ENCODE measurements around the gene TTC34. TPM values are rescaled to one million over a fixed set of nuclear protein-coding genes. Genes with fewer than 3 reads are reported as not detected.
"Not testable (repeated sequence)": the region's sequence is repeated elsewhere in the genome, so short reads cannot be mapped to it uniquely, and the experiment has no call there.

TTC34 gene
- total RNA-seq, 1 experiment from 2014 or later, result 0.11 TPM

GRCh38 chr1:2799811-2800663, 1.5 kb downstream of the TTC34 start:
- no peak for DNase-seq (ENCODE audit: low read depth)

DNA sequence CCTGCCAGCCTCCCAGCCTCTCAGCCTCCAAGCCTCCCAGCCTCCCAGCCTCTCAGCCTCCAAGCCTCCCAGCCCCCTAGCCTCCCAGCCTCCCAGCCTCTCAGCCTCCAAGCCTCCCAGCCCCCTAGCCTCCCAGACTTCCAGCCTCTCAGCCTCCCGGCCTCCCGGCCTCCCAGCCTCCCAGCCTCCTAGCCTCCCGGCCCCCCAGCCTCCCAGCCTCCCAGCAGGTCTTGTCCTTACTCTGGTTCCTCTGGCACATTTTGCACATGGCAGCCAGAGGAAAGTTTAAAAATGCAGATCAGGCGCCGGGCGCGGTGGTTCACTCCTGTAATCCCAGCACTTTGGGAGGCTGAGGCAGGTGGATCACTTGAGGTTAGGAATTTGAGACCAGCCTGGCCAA, 2.5 kb downstream of the TTC34 start:
- not testable (repeated sequence) for DNase-seq (ENCODE audit: low read depth)

DNA sequence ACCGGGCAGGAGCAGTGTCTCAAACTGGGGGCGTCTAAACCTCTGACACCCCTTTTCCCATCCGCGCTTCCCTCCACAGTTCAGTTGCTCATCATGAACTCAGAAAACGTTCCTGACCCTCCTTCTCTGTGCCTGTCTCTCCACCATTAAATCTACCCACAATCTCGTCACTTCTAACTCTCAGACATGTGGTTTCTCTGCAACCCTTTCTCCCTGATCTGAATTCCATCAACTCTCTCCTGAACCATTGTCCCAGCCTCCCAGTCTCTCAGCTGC, 3.8 kb downstream of the TTC34 start:
- no peak for DNase-seq (ENCODE audit: low read depth)

GRCh38 chr1:2796890-2797740, 4.4 kb downstream of the TTC34 start:
- no peak for DNase-seq (ENCODE audit: low read depth)

GRCh38 chr1:2795926-2796325, 5.6 kb downstream of the TTC34 start:
- no peak for DNase-seq (ENCODE audit: low read depth)

GRCh38 chr1:2791027-2791760, 10.3 kb downstream of the TTC34 start:
- no peak for DNase-seq (ENCODE audit: low read depth)

- DNase-seq (ENCODE audit: low read depth), result no peak
Measured at GRCh38 chr1:2789986-2790581, 11.4 kb downstream of the TTC34 start.

DNA sequence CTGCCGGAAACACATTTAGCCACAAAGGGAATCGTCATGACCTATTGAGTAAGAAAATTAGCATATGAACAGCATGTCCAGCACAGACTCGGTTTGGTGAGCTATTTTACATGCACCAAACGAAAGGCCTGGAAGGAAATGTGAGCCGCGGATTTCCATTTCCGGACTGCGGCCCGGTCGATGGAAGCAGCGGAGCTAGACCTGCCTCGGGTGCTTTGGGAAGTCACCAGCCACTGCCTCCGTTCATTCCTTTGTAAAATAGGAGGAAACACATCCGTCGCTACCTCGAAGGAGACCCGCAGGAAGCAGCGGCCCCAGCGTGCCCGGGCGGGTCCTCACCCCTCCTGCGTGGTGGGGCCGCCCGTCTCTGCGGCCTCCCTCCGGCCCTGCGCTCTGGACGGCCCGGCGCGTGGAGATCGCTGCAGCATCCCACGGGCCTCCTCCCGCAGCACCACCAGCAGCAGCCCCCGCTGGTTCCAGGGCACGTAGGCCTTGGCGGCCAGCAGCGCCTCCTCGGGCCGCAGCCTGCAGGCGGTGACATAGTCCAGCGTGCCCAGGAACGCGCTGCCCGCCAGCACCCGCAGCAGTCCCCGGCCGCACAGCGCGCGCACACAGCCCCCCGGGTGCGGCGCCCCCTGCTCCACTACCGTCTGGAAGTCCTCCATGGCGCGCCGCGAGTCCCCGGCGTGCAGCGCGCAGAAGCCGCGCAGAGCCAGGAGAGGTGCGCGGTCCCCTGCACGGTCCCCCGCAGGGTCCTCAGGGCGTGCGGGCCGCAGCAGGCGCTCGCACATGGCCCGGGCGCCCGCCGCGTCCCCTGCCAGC, 12.1 kb downstream of the TTC34 start:
- no peak for DNase-seq (ENCODE audit: low read depth)

DNA sequence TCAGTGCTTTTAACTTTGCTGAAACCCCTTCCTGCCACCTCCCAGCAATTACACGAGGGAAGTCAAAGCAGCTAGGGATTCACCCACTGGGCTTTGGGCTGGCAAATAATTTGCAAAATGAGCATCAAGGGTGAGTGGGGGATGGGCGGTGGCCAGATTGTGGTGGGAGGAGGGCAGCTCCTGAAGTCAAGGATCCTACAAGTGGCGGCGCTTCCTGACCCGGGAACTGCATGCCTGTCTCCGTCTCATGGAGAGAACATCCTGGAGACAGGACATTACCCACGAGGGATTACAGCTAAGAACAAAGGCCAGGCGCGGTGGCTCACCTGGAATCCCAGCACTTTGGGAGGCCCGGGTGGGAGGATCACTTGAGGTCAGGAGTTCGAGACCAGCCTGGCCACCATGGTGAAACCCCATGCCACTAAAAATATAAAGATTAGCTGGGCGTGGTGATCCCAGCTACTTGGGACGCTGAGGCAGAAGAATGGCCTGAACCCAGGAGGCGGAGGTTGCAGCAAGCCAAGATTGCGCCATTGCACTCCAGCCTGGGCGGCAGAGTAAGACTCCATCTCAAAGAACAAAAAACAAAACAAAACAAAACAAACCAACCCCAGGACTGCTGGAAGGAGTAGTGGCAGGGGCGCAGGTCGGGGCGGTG, 12.9 kb downstream of the TTC34 start:
- no peak for DNase-seq (ENCODE audit: low read depth)

- DNase-seq (ENCODE audit: low read depth), result no peak
Measured at GRCh38 chr1:2787163-2787911, 14.2 kb downstream of the TTC34 start.

- no peak for DNase-seq (ENCODE audit: low read depth)
Measured at GRCh38 chr1:2786329-2787162, 14.9 kb downstream of the TTC34 start.

DNA sequence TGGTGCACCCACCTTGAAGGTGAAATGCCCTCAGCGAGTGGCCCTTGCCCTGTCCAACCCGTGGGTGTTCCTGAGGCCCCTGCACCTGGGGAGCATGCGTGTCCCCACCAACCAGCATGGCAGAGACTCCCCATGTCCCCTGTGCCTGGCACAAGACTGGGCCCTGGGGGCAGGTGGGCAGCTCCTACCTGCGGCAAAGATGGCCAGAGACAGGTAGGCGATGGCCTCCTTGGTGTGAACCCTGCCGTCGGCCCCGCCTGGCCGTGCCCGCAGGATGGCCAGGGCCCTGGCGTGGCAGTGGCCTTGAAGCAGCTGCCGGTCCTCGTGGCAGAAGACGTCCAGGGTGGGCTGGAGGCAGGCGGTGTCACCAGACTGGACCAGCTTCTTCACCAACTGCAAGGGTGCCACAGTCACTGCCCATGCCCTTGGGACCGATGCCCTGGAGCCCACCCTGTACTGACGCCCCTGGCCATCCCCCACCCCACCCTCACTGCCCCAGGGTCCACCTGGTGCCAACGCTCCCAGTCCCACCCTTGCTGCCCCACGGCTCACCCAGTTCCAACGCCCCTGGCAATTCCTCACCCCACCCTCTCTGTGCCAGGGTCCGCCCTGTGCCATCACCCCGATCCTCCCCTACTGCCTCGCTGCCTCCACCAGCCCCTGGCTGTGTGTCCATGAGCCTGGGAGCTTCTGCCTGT, 15.7 kb downstream of the TTC34 start:
- no peak for DNase-seq (ENCODE audit: low read depth)

DNA sequence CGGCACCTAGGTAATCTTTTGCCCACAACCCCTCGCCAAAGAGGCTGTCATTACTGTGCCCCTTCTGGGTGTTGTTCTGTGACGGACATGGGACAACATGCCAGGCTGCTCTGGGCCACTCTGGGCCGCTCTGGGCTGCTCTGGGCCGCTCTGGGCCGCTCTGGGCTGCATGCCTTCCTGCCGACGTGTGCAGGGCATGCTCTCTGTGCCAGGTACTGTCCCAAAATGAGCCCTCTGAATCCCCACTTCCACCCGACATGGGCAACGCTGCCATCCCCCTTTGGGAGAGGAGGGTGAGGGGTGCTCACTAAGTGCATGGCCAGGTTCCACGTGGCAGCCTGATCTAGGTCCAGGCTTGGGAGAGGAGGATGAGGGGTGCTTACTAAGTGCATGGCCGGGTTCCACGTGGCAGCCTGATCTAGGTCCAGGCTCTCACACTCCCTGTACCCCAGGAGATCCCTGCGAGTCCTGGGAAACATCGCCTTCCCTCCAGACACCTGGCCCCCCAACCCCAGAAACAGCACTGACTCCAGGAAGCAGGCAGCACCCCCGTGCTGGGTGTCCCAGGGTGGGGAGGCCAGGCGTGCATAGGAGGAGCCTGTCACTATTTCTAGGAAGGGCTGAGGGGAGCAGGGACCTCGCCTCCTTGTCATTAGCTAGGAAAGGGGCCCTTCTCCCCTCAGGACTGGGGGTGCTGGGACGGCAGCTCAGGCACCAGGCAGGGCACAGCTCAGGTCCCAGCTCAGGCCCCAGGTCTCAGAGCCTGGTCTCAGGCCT, 16.5 kb downstream of the TTC34 start:
- DNase-seq (ENCODE audit: low read depth), result no peak

GRCh38 chr1:2783435-2784397, 17.8 kb downstream of the TTC34 start:
- DNase-seq (ENCODE audit: low read depth), result no peak

GRCh38 chr1:2783069-2783434, 18.4 kb downstream of the TTC34 start:
- DNase-seq (ENCODE audit: low read depth), result no peak

DNA sequence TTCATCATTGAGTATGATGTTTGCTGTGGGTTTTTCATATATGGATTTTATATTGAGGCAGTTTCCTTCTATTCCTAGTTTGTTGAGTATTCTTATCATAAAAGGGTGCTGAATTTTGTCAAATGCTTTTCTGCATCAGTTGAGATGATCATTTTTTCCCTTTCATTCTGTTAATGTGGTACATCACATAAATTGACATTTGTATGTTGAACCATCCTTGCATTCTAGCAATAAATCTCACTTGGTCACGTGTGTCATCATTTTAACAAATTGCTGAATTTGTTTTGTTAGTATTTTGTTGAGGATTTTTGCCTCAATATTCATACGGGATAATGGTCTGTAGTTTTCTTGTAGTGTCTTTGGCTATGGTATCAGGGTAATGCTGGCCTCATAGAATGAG, 19.9 kb downstream of the TTC34 start:
- DNase-seq (ENCODE audit: low read depth), result no peak

Data from LHCN-M2 (cell line).